ENCODE data around the gene EAF2.

GRCh38 chr3:121839962-121840361 is 5.0 kb downstream of the EAF2 start:
- no peak for TF ChIP-seq POLR2A (IDR thresholded peaks at IDR 0.05)
- TF ChIP-seq, protein P1, sequence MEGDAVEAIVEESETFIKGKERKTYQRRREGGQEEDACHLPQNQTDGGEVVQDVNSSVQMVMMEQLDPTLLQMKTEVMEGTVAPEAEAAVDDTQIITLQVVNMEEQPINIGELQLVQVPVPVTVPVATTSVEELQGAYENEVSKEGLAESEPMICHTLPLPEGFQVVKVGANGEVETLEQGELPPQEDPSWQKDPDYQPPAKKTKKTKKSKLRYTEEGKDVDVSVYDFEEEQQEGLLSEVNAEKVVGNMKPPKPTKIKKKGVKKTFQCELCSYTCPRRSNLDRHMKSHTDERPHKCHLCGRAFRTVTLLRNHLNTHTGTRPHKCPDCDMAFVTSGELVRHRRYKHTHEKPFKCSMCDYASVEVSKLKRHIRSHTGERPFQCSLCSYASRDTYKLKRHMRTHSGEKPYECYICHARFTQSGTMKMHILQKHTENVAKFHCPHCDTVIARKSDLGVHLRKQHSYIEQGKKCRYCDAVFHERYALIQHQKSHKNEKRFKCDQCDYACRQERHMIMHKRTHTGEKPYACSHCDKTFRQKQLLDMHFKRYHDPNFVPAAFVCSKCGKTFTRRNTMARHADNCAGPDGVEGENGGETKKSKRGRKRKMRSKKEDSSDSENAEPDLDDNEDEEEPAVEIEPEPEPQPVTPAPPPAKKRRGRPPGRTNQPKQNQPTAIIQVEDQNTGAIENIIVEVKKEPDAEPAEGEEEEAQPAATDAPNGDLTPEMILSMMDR (IDR thresholded peaks at IDR 0.05), result no peak
- TF ChIP-seq POLR2AphosphoS5 (IDR thresholded peaks at IDR 0.05), result no peak

All from stomach (tissue), 4 donors.